Spleen (tissue), 11 donors: ENCODE measurements around the gene TADA2B. TPM values are rescaled to one million over a fixed set of nuclear protein-coding genes. Genes with fewer than 3 reads are reported as not detected.

ENCODE experiments used
- DNase-seq: peaks from one replicate; pipeline ENCODE4 v3.0.0-alpha.2; 2020
- H3K27ac ChIP-seq, 8 donors: fragments of 200-600 bp; sonication (generic) in 7 of 8; 1 replicate in 4 of 8; 2 replicates in 4 of 8; pipeline versions ENCODE4 v1.5.0 to v1.8.0; 2016 to 2021; ENCODE audit warnings: inconsistent platforms in 4 of 8, mild to moderate bottlenecking in 4 of 8, moderate library complexity in 1 of 8
- H3K27me3 ChIP-seq, 7 donors: fragments of 200-600 bp; sonication (generic) in 6 of 7; replicated peaks in 1 of 7; 1 replicate in 4 of 7; 2 replicates in 3 of 7; pipeline versions ENCODE4 v1.5.0 to v1.8.0; 2016 to 2021; ENCODE audit warnings: inconsistent platforms in 3 of 7, mild to moderate bottlenecking in 1 of 7
- H3K36me3 ChIP-seq, 6 donors: fragments of 200-600 bp; sonication (generic) in 5 of 6; 1 replicate in 4 of 6; 2 replicates in 2 of 6; pipeline versions ENCODE4 v1.5.0 to v1.8.0; 2016 to 2021; ENCODE audit warnings: inconsistent platforms in 2 of 6
- H3K4me1 ChIP-seq, 6 donors: fragments of 200-600 bp; sonication (generic) in 5 of 6; 1 replicate in 3 of 6; 2 replicates in 3 of 6; pipeline versions ENCODE4 v1.5.0 to v1.8.0; 2016 to 2021; ENCODE audit warnings: inconsistent platforms in 3 of 6
- H3K4me3 ChIP-seq, 8 donors: fragments of 200-600 bp; sonication (generic) in 7 of 8; 1 replicate in 4 of 8; 2 replicates in 4 of 8; pipeline versions ENCODE4 v1.5.0 to v1.8.0; 2016 to 2021; ENCODE audit warnings: inconsistent platforms in 4 of 8, mild to moderate bottlenecking in 4 of 8, moderate library complexity in 2 of 8
- H3K9me3 ChIP-seq, 8 donors: fragments of 200-600 bp; sonication (generic) in 7 of 8; 1 replicate in 4 of 8; 2 replicates in 4 of 8; pipeline versions ENCODE4 v1.5.0 to v1.8.0; 2016 to 2021; ENCODE audit warnings: inconsistent platforms in 4 of 8
- CTCF ChIP-seq, 11 experiments: fragments of 200-600 bp in 7 of 11; fragments of 450-650 bp in 4 of 11; sonication (generic) in 4 of 11; IDR thresholded peaks in 8 of 11; conservative IDR thresholded peaks in 3 of 11; 1 replicate in 7 of 11; 2 replicates in 4 of 11; pipeline versions ENCODE4 v1.4.0 to v1.8.0; 2016 to 2021; ENCODE audit warnings: antibody characterized with exemption in 11 of 11, inconsistent platforms in 4 of 11, mild to moderate bottlenecking in 1 of 11
- POLR2A ChIP-seq, 3 donors: fragments of 450-650 bp; IDR thresholded peaks; one replicate each; pipeline ENCODE4 v1.5.1; 2017; ENCODE audit warnings: antibody characterized with exemption in 3 of 3, mild to moderate bottlenecking in 1 of 3
- POLR2AphosphoS5 ChIP-seq, 3 donors: sonication (generic); formaldehyde crosslinking; IDR thresholded peaks; one replicate each; pipeline ENCODE4 v1.5.1; 2017; ENCODE audit warnings: antibody characterized with exemption in 3 of 3
- WGBS, 5 donors: extraction: QIAGEN DNeasy Blood & Tissue Kit in 3 of 5; methylation state at CpG; one replicate each; pipeline versions ENCODE4 v1.1.5 to v1.1.7; 2013 to 2018; 5-methylcytosine and 5-hydroxymethylcytosine counted together
- intact Hi-C: fragments of 100-400 bp; cut with DNase I; formaldehyde crosslinking; loops from one replicate; pipeline ENCODE4 v1.15.0; 2023; ENCODE audit warnings: low total_unique reads
- polyA plus RNA-seq, 3 donors: library from polyadenylated mRNA; stranded (reverse); fragments of 200-250 nt; gene quantifications; one replicate each; pipeline ENCODE4 v1.2.1, GENCODE V29; 2013
- total RNA-seq, 7 donors: library from RNA; depleted of rRNA in 3 of 7; stranded (reverse); fragments of >200 nt in 3 of 7; fragmentation: NEBNext Ultra II Directional in 4 of 7; extraction: Animal tissue kit (Norgen Biotek cat#: 25700) in 4 of 7; gene quantifications; one replicate each; pipeline versions ENCODE4 v1.1.0 to v1.2.1, GENCODE V29; 2016 to 2021
- donor health status: healthy with polysubstance abuse.
- donor health status: DM: no; HTN: no; CAD: no; lungs with moderate emphysema.
- donor health status: DM: no; HTN: no; CAD: no.
- donor health status: Bipolar disorder and iron deficiency.
- donor health status: healthy.
- donor health status: DM: no; HTN: no; CAD: no.
- donor health status: DM: yes; HTN: yes; CAD: no.

TADA2B gene
- total and polyA plus RNA-seq, 10 donors, result 9.9 to 32.2 (median 25.8) TPM

GRCh38 chr4:7067126-7067451, 23.9 kb downstream of the TADA2B start:
- WGBS, 5 donors, result 3 to 14% (median 4%) methylated on average over 13 of the region's 13 CpGs
- no peak for DNase-seq
- peaks cover 0 to 37% (median 25%) of the 10 kb centered on the region in 6 donors for H3K36me3 ChIP-seq
- peaks cover 0 to 9% (median 0%) of the 10 kb centered on the region in 7 donors for H3K27me3 ChIP-seq
- H3K4me3 ChIP-seq, result peak overlapping the region; percentile 75 to 99 (median 94)
- no peaks in the 10 kb centered on the region for H3K9me3 ChIP-seq
- peak overlapping the region; percentile 93 to 99 (median 94) for H3K27ac ChIP-seq
- H3K4me1 ChIP-seq, result peaks cover 24 to 79% (median 57%) of the 10 kb centered on the region in 6 donors
- TF ChIP-seq CTCF (IDR thresholded peaks at IDR 0.05 in 8 of 11, conservative IDR thresholded peaks at IDR 0.05 in 3 of 11) (no peak), POLR2AphosphoS5 (IDR thresholded peaks at IDR 0.05) (no peak), POLR2A (IDR thresholded peaks at IDR 0.05) (no peak)
- intact Hi-C loops, result no loop called here

- Histone ChIP-seq H3K4me1 (peaks cover 24 to 76% (median 57%) of the 10 kb centered on the region in 6 donors), H3K4me3 (peak within 1 kb of the TSS; percentile 75 to 99 (median 94)), H3K36me3 (peaks cover 0 to 31% (median 22%) of the 10 kb centered on the region in 6 donors), H3K27ac (peak within 1 kb of the TSS; percentile 93 to 99 (median 94)), H3K27me3 (peaks cover 0 to 9% (median 0%) of the 10 kb centered on the region in 7 donors), H3K9me3 (no peaks in the 10 kb centered on the region)
- TF ChIP-seq POLR2AphosphoS5 (IDR thresholded peaks at IDR 0.05), result peak; percentile 100
- TF ChIP-seq CTCF (IDR thresholded peaks at IDR 0.05 in 8 of 11, conservative IDR thresholded peaks at IDR 0.05 in 3 of 11), result peak in 2 of 11 experiments; percentile 16 to 33
- peak; percentile 94 to 98 (median 96) for TF ChIP-seq POLR2A (IDR thresholded peaks at IDR 0.05)
- intact Hi-C loops, result no loop called here
- DNase-seq, result peak; percentile 99
- WGBS, 5 donors, result 0 to 2% (median 0%) methylated on average over 41 to 81 of the region's 81 CpGs
These were observed 24.5 kb downstream of the TADA2B start, which contains the start of gene GRPEL1 for GRCh38 chr4:7067452-7068278. Gene GRPEL1 (minus strand): TSS chr4:7068064. CDS start chr4:7068032, 32 bp downstream.

GRCh38 chr4:7068279-7068842, 25.2 kb downstream of the TADA2B start:
- no peak for DNase-seq
- peaks cover 0 to 24% (median 15%) of the 10 kb centered on the region in 6 donors for H3K36me3 ChIP-seq
- TF ChIP-seq POLR2AphosphoS5 (IDR thresholded peaks at IDR 0.05), result no peak
- TF ChIP-seq CTCF (IDR thresholded peaks at IDR 0.05 in 8 of 11, conservative IDR thresholded peaks at IDR 0.05 in 3 of 11), result peak in 2 of 11 experiments; percentile 17 to 48
- TF ChIP-seq POLR2A (IDR thresholded peaks at IDR 0.05), result peak in 1 of 3 donors; percentile 2
- H3K27me3 ChIP-seq, result peaks cover 0 to 9% (median 0%) of the 10 kb centered on the region in 7 donors
- peak overlapping the region; percentile 90 to 99 (median 94) for H3K27ac ChIP-seq
- intact Hi-C loops, result no loop called here
- 0% methylated on average over 9 to 50 of the region's 50 CpGs for WGBS, 5 donors
- peak overlapping the region; percentile 71 to 99 (median 94) for H3K4me3 ChIP-seq
- H3K4me1 ChIP-seq, result peaks cover 24 to 69% (median 54%) of the 10 kb centered on the region in 6 donors
- no peaks in the 10 kb centered on the region for H3K9me3 ChIP-seq
